Epithelial cell of proximal tubule (primary cell): ENCODE results near the gene MRPL3. TPM values are rescaled to one million over a fixed set of nuclear protein-coding genes. Genes with fewer than 3 reads are reported as not detected.

Experiments used
- DNase-seq: peaks from one replicate; pipeline ENCODE4 v3.0.0-alpha.2; 2011; ENCODE audit warnings: low read depth
- H3K4me3 ChIP-seq: 2 replicates; pipeline ENCODE4 v1.5.1; 2011; ENCODE audit warnings: low read depth, mild to moderate bottlenecking, low read length
- total RNA-seq: library from RNA; depleted of rRNA; stranded (reverse); fragments of >200 nt; gene quantifications from 2 replicates; pipeline ENCODE4 v1.2.3, GENCODE V29; 2015
- TF ChIP-seq, protein P1 (sequence below): conservative IDR thresholded peaks from 2 replicates; pipeline ENCODE4 v1.5.1; 2012; ENCODE audit warnings: low read depth, mild to moderate bottlenecking, low read length

The MRPL3 gene
- total RNA-seq, 1 donor from 2014 or later: 149 TPM

DNA sequence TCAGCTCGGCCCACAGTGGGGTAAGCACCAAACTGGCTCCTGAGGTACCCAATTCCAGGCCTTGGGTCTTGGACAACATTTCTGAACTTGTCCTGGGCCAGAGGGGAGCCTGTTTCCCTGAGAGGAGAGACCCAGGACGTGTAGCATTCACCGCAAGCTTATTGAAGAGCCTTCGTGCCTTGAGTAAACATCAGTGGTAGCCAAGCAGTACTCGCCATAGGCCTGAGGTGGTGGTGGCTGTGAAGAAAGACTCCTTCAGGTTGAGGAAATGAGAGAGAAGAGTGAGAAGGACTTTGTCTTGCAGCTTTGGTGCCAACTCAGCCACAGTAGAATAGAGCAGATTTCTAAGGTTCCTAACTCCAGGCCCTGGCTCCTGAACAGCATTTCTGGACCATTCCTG lies 71.0 kb downstream of the MRPL3 start:
- no peak overlapping the region for H3K4me3 ChIP-seq
- DNase-seq: no peak
- TF ChIP-seq, protein P1, sequence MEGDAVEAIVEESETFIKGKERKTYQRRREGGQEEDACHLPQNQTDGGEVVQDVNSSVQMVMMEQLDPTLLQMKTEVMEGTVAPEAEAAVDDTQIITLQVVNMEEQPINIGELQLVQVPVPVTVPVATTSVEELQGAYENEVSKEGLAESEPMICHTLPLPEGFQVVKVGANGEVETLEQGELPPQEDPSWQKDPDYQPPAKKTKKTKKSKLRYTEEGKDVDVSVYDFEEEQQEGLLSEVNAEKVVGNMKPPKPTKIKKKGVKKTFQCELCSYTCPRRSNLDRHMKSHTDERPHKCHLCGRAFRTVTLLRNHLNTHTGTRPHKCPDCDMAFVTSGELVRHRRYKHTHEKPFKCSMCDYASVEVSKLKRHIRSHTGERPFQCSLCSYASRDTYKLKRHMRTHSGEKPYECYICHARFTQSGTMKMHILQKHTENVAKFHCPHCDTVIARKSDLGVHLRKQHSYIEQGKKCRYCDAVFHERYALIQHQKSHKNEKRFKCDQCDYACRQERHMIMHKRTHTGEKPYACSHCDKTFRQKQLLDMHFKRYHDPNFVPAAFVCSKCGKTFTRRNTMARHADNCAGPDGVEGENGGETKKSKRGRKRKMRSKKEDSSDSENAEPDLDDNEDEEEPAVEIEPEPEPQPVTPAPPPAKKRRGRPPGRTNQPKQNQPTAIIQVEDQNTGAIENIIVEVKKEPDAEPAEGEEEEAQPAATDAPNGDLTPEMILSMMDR: no peak

DNA sequence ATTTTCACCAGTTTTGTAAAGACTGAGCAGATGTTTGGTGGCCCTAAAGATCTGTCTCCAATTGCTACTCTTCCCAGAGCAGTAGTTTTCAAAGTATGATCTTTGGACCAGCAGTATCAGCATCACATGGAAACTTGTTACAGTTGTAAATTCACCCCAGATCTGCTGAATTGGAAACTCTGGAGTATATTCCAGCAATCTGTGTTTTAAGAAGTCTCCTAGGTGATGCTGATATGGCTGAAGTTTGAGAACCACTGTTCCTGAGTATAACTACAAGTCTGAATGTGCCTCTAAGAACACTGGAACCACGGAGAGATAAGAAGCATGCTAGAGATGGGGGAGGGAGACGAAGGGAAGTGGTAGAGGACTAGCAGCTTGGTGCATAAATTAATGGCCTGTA lies 75.5 kb downstream of the MRPL3 start:
- H3K4me3 ChIP-seq: no peak overlapping the region
- no peak for DNase-seq
- TF ChIP-seq, protein P1: no peak

DNA sequence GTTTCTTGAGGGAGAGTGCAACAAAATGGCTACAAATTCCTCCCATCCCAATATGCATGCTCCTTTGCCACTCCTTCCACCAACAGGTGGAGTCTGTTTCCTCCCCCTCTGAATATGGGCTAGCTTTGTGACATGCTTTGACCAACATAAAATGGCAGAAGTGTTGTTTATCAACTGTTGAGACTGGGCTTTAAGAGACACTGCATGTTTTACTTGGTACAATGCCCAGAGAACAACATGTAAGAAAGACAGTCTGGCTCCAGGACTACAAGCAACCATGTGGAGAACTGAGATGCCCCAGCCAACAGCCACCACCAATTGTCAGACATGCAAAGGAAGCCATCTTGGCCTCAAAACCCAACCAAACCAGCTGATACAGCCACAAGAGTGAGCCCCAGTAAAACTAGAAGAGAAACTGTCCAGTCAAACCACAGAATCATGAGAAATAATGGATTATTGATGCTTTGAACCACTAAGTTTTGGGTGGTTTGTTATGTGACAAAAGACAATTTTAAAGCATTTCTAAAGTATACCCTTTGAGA lies 80.7 kb downstream of the MRPL3 start:
- no peak overlapping the region for H3K4me3 ChIP-seq
- TF ChIP-seq, protein P1: no peak
- no peak for DNase-seq

DNA sequence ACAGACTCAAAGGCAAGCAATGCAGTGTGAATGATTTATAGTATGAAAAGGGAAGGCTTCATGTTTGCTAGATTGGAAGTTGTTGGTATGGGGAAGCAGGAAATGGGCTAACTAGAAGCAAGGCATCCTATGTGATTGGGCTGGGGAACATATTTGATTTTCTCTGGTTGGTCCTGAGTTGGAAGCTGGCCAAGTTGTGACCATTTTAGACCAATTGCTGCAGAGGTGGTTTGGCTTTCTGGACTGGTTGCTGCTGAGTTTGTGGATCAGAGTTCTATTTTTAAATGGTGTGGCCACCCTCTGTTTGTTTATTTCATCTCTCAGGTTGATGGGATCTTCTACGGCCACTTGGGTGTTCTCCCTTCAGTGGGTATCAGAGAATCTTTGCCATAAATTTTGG lies 81.5 kb downstream of the MRPL3 start:
- no peak overlapping the region for H3K4me3 ChIP-seq
- no peak for DNase-seq
- TF ChIP-seq, protein P1: no peak

DNA sequence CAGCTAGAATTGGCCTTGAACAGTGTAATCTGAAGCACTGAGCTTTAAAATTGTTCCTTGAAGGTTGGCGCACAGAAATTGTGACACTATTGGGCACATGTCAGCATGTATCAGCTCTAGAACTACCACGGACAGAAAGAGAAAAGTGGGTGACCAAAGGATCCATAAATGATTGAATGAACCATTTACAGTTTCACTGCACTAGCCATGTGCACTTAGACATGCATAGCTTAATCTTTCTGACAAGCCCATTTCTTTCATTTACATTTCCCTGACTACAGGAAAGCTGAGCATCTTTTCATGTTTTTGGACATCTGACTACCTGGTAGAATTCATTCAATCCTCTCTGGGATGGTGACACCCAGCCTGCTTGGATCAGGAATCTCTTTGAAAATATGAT lies 85.0 kb downstream of the MRPL3 start:
- no peak overlapping the region for H3K4me3 ChIP-seq
- no peak for DNase-seq
- TF ChIP-seq, protein P1: no peak

Other genes with a start within 250 kb of the MRPL3 start
- gene NUDT16, start 121.2 kb downstream of the MRPL3 start, total RNA-seq: 11.4 and 12.8 TPM in 2 replicates